SK-N-SH (cell line): ENCODE data around the gene CEACAM3.

ENCODE experiments used
- CTCF ChIP-seq: fragments of 200-600 bp; sonication (generic); IDR thresholded peaks from 2 replicates; pipeline ENCODE4 v1.6.1; 2017; ENCODE audit warnings: antibody characterized with exemption, mild to moderate bottlenecking, moderate library complexity
- ELF1 ChIP-seq: IDR thresholded peaks from 2 replicates; pipeline ENCODE4 v1.4.0; 2012
- EZH2phosphoT487 ChIP-seq: fragments of 200-600 bp; sonication (generic); IDR thresholded peaks from 2 replicates; pipeline ENCODE4 v1.6.1; 2017; ENCODE audit warnings: low read depth, mixed run types, mild to moderate bottlenecking, antibody characterized with exemption, moderate library complexity, borderline replicate concordance
- MXI1 ChIP-seq: IDR thresholded peaks from 2 replicates; pipeline ENCODE4 v1.6.1; 2012; ENCODE audit warnings: mild to moderate bottlenecking, low read depth, low read length, improper control_type of control experiment
- POLR2AphosphoS5 ChIP-seq: IDR thresholded peaks from 2 replicates; pipeline ENCODE4 v1.6.1; 2012; ENCODE audit warnings: low read depth, low read length
- RAD21 ChIP-seq: IDR thresholded peaks from 2 replicates; pipeline ENCODE4 v1.6.1; 2012; ENCODE audit warnings: mild to moderate bottlenecking, low read length
- REST ChIP-seq: IDR thresholded peaks from 2 replicates; pipeline ENCODE4 v1.6.1; 2012; ENCODE audit warnings: mild to moderate bottlenecking, low read depth, low read length, moderate library complexity
- SMC3 ChIP-seq: IDR thresholded peaks from 2 replicates; pipeline ENCODE4 v1.6.1; 2012; ENCODE audit warnings: low read depth, low read length, improper control_type of control experiment
- USF1 ChIP-seq: IDR thresholded peaks from 2 replicates; pipeline ENCODE4 v1.4.0; 2012; ENCODE audit warnings: low read depth, borderline replicate concordance

- no peak for TF ChIP-seq SMC3
- no peak for TF ChIP-seq EZH2phosphoT487
- no peak for TF ChIP-seq CTCF
- TF ChIP-seq POLR2AphosphoS5 = no peak
- TF ChIP-seq RAD21 = no peak
- TF ChIP-seq REST = no peak
- no peak for TF ChIP-seq MXI1
- no peak for TF ChIP-seq USF1
- TF ChIP-seq ELF1 = no peak
Observed at GRCh38 chr19:41813911-41814310, 17.5 kb downstream of the CEACAM3 start.
